Upper lobe of right lung (tissue), 1 donor: Measurements from ENCODE around the gene PRR5. TPM values are rescaled to one million over a fixed set of nuclear protein-coding genes. Genes with fewer than 3 reads are reported as not detected.

Experiments used
- ATAC-seq: fragments of 200-7000 bp; cut with Tn5 transposase; one replicate; pipeline ENCODE4 v1.9.1; 2020; ENCODE audit warnings: mild to moderate bottlenecking, moderate library complexity
- DNase-seq: peaks from one replicate; pipeline ENCODE4 v3.0.0-alpha.2; 2020
- H3K27ac ChIP-seq: fragments of 200-600 bp; one replicate; pipeline ENCODE4 v1.8.0; 2022
- H3K27me3 ChIP-seq: fragments of 200-600 bp; one replicate; pipeline ENCODE4 v1.8.0; 2022; ENCODE audit warnings: mild to moderate bottlenecking
- H3K36me3 ChIP-seq: fragments of 200-600 bp; one replicate; pipeline ENCODE4 v1.8.0; 2022
- H3K4me1 ChIP-seq: fragments of 200-600 bp; one replicate; pipeline ENCODE4 v1.8.0; 2022
- H3K4me3 ChIP-seq: fragments of 200-600 bp; one replicate; pipeline ENCODE4 v1.8.0; 2022; ENCODE audit warnings: mild to moderate bottlenecking
- H3K9me3 ChIP-seq: fragments of 200-600 bp; one replicate; pipeline ENCODE4 v1.8.0; 2022
- CTCF ChIP-seq: fragments of 200-600 bp; IDR thresholded peaks from one replicate; pipeline ENCODE4 v1.8.0; 2022; ENCODE audit warnings: antibody characterized with exemption
- intact Hi-C: fragments of 100-400 bp; cut with DNase I; formaldehyde crosslinking; loops from one replicate; pipeline ENCODE4 v1.11.0; 2022
- total RNA-seq: library from RNA; stranded (reverse); fragmentation: NEBNext Ultra II Directional; extraction: Animal tissue kit (Norgen Biotek cat#: 25700); gene quantifications from one replicate; pipeline ENCODE4 v1.2.1, GENCODE V29; 2021
- donor health status: DM: no; HTN: yes; CAD: no; lungs with severe emphysema.

Gene PRR5
- total RNA-seq, 1 donor from 2014 or later, result 13.6 TPM

GRCh38 chr22:44773082-44773481, 71.1 kb downstream of the PRR5 start:
- no peaks in the 10 kb centered on the region for H3K9me3 ChIP-seq
- H3K4me1 ChIP-seq, result no peaks in the 10 kb centered on the region
- no peak overlapping the region for H3K27ac ChIP-seq
- intact Hi-C loops, result no loop called here
- no peak for DNase-seq
- no peak for TF ChIP-seq CTCF
- H3K27me3 ChIP-seq, result no peaks in the 10 kb centered on the region
- no peak for ATAC-seq
- H3K36me3 ChIP-seq, result no peaks in the 10 kb centered on the region
- no peak overlapping the region for H3K4me3 ChIP-seq

GRCh38 chr22:44775862-44776261, 73.9 kb downstream of the PRR5 start:
- intact Hi-C loops, result no loop called here
- ATAC-seq (no peak), DNase-seq (no peak)
- Histone ChIP-seq H3K4me1 (no peaks in the 10 kb centered on the region), H3K27ac (no peak overlapping the region), H3K4me3 (no peak overlapping the region), H3K27me3 (no peaks in the 10 kb centered on the region), H3K36me3 (no peaks in the 10 kb centered on the region), H3K9me3 (no peaks in the 10 kb centered on the region)
- TF ChIP-seq CTCF, result no peak

DNA sequence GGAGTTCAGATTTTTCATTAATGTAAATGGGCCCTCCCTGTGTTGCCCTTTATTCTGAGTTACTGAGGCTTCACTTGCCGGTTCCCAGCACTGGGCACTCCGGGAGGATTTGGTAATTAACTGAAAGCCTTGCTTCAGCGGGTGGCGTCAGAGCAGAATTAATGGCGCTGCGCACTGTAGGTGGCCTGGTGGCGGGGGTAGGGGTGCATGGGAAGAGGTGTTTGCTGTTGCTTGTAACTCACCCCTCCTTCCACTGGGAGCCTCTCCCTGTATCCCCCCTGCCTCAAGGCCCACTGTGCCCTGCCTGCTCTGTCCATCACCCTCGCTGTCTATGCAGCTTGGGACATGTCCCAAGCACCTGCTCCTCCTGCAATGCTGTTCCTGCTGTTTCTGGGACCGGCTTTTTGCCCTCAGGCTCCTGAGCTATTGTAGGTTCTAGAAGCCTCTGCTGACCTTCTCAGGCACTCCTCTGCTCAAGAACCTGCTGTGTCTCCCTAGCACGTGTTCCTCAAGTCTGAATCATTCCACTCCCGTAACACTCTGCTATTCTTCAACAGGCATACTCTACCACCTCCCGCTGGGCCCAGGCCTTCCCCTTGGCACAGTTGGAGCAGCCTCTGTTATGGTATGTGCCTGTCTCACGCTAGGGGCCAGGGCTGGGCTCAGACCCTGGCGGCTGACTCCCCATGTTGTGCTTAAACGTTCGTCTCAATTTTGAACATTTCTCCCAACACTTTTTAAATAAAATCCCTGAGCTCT, 74.8 kb downstream of the PRR5 start:
- no peak overlapping the region for H3K27ac ChIP-seq

GRCh38 chr22:44777364-44777755, 75.4 kb downstream of the PRR5 start:
- no peak for ATAC-seq
- TF ChIP-seq CTCF, result no peak

More for the DNA sequence above, 74.8 kb downstream of the PRR5 start:
- H3K36me3 ChIP-seq, result no peaks in the 10 kb centered on the region
- ATAC-seq (peak; percentile 62), DNase-seq (no peak)
- H3K4me1 ChIP-seq, result no peaks in the 10 kb centered on the region
- no peaks in the 10 kb centered on the region for H3K9me3 ChIP-seq
- intact Hi-C loops, result no loop called here
- no peaks in the 10 kb centered on the region for H3K27me3 ChIP-seq
- no peak for TF ChIP-seq CTCF
- no peak overlapping the region for H3K4me3 ChIP-seq

GRCh38 chr22:44780876-44781449, 79.0 kb downstream of the PRR5 start:
- no peaks in the 10 kb centered on the region for H3K4me1 ChIP-seq
- DNase-seq (no peak), ATAC-seq (no peak)
- no peak overlapping the region for H3K27ac ChIP-seq
- no peaks in the 10 kb centered on the region for H3K9me3 ChIP-seq
- H3K4me3 ChIP-seq, result no peak overlapping the region
- H3K27me3 ChIP-seq, result no peaks in the 10 kb centered on the region
- no peak for TF ChIP-seq CTCF
- intact Hi-C loops, result no loop called here
- H3K36me3 ChIP-seq, result no peaks in the 10 kb centered on the region

More at GRCh38 chr22:44777364-44777755, 75.4 kb downstream of the PRR5 start:
- no peak for DNase-seq
- no peaks in the 10 kb centered on the region for H3K4me1 ChIP-seq
- intact Hi-C loops, result no loop called here
- H3K4me3 ChIP-seq, result no peak overlapping the region
- H3K9me3 ChIP-seq, result no peaks in the 10 kb centered on the region
- H3K36me3 ChIP-seq, result no peaks in the 10 kb centered on the region
- H3K27ac ChIP-seq, result no peak overlapping the region
- no peaks in the 10 kb centered on the region for H3K27me3 ChIP-seq
